Measurements from ENCODE around the gene ABCC1. TPM values are rescaled to one million over a fixed set of nuclear protein-coding genes. Genes with fewer than 3 reads are reported as not detected.

The ABCC1 gene
- polyA plus RNA-seq, 1 donor from 2014 or later, result 3.0 TPM

GRCh38 chr16:15961571-15962090, 12.2 kb downstream of the ABCC1 start:
- TF ChIP-seq, protein P1, sequence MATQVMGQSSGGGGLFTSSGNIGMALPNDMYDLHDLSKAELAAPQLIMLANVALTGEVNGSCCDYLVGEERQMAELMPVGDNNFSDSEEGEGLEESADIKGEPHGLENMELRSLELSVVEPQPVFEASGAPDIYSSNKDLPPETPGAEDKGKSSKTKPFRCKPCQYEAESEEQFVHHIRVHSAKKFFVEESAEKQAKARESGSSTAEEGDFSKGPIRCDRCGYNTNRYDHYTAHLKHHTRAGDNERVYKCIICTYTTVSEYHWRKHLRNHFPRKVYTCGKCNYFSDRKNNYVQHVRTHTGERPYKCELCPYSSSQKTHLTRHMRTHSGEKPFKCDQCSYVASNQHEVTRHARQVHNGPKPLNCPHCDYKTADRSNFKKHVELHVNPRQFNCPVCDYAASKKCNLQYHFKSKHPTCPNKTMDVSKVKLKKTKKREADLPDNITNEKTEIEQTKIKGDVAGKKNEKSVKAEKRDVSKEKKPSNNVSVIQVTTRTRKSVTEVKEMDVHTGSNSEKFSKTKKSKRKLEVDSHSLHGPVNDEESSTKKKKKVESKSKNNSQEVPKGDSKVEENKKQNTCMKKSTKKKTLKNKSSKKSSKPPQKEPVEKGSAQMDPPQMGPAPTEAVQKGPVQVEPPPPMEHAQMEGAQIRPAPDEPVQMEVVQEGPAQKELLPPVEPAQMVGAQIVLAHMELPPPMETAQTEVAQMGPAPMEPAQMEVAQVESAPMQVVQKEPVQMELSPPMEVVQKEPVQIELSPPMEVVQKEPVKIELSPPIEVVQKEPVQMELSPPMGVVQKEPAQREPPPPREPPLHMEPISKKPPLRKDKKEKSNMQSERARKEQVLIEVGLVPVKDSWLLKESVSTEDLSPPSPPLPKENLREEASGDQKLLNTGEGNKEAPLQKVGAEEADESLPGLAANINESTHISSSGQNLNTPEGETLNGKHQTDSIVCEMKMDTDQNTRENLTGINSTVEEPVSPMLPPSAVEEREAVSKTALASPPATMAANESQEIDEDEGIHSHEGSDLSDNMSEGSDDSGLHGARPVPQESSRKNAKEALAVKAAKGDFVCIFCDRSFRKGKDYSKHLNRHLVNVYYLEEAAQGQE (IDR thresholded peaks at IDR 0.05; ENCODE audit: borderline replicate concordance), result no peak
- TF ChIP-seq MXI1 (conservative IDR thresholded peaks at IDR 0.05; ENCODE audit: poor library complexity, severe bottlenecking) (no peak), EP300 (conservative IDR thresholded peaks at IDR 0.05; ENCODE audit: poor library complexity, severe bottlenecking) (no peak), RAD21 (conservative IDR thresholded peaks at IDR 0.05) (no peak), SMC3 (conservative IDR thresholded peaks at IDR 0.05; ENCODE audit: poor library complexity) (no peak), POLR2AphosphoS5 (IDR thresholded peaks at IDR 0.05) (no peak), EZH2 (IDR thresholded peaks at IDR 0.05; ENCODE audit: borderline replicate concordance, insufficient read depth, low read length, poor library complexity, severe bottlenecking) (no peak), TAF1 (IDR thresholded peaks at IDR 0.05; ENCODE audit: low read depth) (no peak)
- TF ChIP-seq, protein P2, sequence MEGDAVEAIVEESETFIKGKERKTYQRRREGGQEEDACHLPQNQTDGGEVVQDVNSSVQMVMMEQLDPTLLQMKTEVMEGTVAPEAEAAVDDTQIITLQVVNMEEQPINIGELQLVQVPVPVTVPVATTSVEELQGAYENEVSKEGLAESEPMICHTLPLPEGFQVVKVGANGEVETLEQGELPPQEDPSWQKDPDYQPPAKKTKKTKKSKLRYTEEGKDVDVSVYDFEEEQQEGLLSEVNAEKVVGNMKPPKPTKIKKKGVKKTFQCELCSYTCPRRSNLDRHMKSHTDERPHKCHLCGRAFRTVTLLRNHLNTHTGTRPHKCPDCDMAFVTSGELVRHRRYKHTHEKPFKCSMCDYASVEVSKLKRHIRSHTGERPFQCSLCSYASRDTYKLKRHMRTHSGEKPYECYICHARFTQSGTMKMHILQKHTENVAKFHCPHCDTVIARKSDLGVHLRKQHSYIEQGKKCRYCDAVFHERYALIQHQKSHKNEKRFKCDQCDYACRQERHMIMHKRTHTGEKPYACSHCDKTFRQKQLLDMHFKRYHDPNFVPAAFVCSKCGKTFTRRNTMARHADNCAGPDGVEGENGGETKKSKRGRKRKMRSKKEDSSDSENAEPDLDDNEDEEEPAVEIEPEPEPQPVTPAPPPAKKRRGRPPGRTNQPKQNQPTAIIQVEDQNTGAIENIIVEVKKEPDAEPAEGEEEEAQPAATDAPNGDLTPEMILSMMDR (IDR thresholded peaks at IDR 0.05; ENCODE audit: poor library complexity, severe bottlenecking), result no peak

GRCh38 chr16:15963307-15963910, 14.0 kb downstream of the ABCC1 start:
- H3F3A ChIP-seq (ENCODE audit: insufficient read depth, low read length, poor library complexity, severe bottlenecking), result no peaks in the 10 kb centered on the region
- no peaks in the 10 kb centered on the region for H3K79me2 ChIP-seq (replicated peaks; ENCODE audit: insufficient read depth, low read length)
- H3K36me3 ChIP-seq (ENCODE audit: insufficient read depth, low read length), result no peaks in the 10 kb centered on the region
- no peak overlapping the region for H2AFZ ChIP-seq (ENCODE audit: low read depth, low read length)
- H3K9ac ChIP-seq (ENCODE audit: low read length), result no peak overlapping the region
- H4K20me1 ChIP-seq (ENCODE audit: insufficient read depth), result no peaks in the 10 kb centered on the region
- H3K27me3 ChIP-seq (ENCODE audit: insufficient read depth, low read depth, low read length), result no peaks in the 10 kb centered on the region
- no peaks in the 10 kb centered on the region for H3K9me3 ChIP-seq (ENCODE audit: low read length)
- TF ChIP-seq MXI1 (conservative IDR thresholded peaks at IDR 0.05; ENCODE audit: poor library complexity, severe bottlenecking) (no peak), EP300 (conservative IDR thresholded peaks at IDR 0.05; ENCODE audit: poor library complexity, severe bottlenecking) (no peak), SMC3 (conservative IDR thresholded peaks at IDR 0.05; ENCODE audit: poor library complexity) (no peak), TAF1 (IDR thresholded peaks at IDR 0.05; ENCODE audit: low read depth) (no peak), EZH2 (IDR thresholded peaks at IDR 0.05; ENCODE audit: borderline replicate concordance, insufficient read depth, low read length, poor library complexity, severe bottlenecking) (no peak), RAD21 (conservative IDR thresholded peaks at IDR 0.05) (no peak), POLR2AphosphoS5 (IDR thresholded peaks at IDR 0.05) (no peak)
- TF ChIP-seq, protein P1 (IDR thresholded peaks at IDR 0.05; ENCODE audit: borderline replicate concordance), result no peak
- TF ChIP-seq, protein P2 (IDR thresholded peaks at IDR 0.05; ENCODE audit: poor library complexity, severe bottlenecking), result no peak
- H3K4me3 ChIP-seq (ENCODE audit: low read length), result no peak overlapping the region
- no peak overlapping the region for H3K27ac ChIP-seq (ENCODE audit: low read length)
- no peak overlapping the region for H3K4me2 ChIP-seq (ENCODE audit: low read length)
- no peaks in the 10 kb centered on the region for H3K9me2 ChIP-seq (ENCODE audit: insufficient read depth, low read length)

More at GRCh38 chr16:15961571-15962090, 12.2 kb downstream of the ABCC1 start:
- Histone ChIP-seq H3K4me2 (ENCODE audit: low read length) (no peak overlapping the region), H3K36me3 (ENCODE audit: insufficient read depth, low read length) (no peaks in the 10 kb centered on the region), H3K27me3 (ENCODE audit: insufficient read depth, low read depth, low read length) (no peaks in the 10 kb centered on the region), H3F3A (ENCODE audit: insufficient read depth, low read length, poor library complexity, severe bottlenecking) (no peaks in the 10 kb centered on the region), H2AFZ (ENCODE audit: low read depth, low read length) (no peak overlapping the region), H3K9me3 (ENCODE audit: low read length) (no peaks in the 10 kb centered on the region), H3K9me2 (ENCODE audit: insufficient read depth, low read length) (no peaks in the 10 kb centered on the region), H3K4me3 (ENCODE audit: low read length) (no peak overlapping the region), H3K27ac (ENCODE audit: low read length) (no peak overlapping the region), H4K20me1 (ENCODE audit: insufficient read depth) (no peaks in the 10 kb centered on the region), H3K79me2 (replicated peaks; ENCODE audit: insufficient read depth, low read length) (no peaks in the 10 kb centered on the region), H3K9ac (ENCODE audit: low read length) (no peak overlapping the region)
